ENCODE measurements around the gene TMPRSS5.

DNA sequence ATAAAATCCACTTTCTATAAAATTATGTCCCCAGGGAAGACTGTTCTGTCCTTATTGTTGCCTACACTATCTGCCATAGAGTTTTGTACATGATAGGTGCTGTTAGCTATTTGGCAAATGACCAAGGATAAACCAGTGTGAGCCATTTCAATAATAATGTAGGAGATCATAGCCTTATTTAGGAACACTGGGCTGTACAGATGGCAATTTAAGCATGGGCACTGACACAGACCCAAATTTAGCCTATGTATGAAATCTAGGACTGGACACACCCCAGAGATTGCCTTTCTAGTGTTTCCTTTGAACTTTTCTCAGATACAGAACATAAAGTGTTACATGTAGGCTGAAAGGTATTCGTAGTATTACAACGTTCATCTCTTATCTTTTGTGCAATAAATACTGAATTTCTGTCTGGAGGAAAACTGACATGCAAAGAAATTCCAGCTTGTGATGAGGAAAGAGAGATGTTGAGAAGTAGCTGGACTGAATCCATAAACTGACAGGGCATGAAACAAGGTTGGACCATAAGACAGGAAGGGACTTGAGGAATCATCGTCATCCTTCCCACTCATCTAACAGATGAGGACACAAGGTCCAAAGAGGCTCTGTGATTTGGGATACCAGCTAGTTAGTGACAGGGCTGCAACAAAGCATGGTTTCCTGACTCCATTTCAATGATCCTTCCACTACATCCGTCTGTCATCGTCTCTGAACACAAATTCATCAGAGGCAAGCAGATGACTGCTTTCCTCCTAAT is 60.3 kb downstream of the TMPRSS5 start:
- TF ChIP-seq, protein P1, sequence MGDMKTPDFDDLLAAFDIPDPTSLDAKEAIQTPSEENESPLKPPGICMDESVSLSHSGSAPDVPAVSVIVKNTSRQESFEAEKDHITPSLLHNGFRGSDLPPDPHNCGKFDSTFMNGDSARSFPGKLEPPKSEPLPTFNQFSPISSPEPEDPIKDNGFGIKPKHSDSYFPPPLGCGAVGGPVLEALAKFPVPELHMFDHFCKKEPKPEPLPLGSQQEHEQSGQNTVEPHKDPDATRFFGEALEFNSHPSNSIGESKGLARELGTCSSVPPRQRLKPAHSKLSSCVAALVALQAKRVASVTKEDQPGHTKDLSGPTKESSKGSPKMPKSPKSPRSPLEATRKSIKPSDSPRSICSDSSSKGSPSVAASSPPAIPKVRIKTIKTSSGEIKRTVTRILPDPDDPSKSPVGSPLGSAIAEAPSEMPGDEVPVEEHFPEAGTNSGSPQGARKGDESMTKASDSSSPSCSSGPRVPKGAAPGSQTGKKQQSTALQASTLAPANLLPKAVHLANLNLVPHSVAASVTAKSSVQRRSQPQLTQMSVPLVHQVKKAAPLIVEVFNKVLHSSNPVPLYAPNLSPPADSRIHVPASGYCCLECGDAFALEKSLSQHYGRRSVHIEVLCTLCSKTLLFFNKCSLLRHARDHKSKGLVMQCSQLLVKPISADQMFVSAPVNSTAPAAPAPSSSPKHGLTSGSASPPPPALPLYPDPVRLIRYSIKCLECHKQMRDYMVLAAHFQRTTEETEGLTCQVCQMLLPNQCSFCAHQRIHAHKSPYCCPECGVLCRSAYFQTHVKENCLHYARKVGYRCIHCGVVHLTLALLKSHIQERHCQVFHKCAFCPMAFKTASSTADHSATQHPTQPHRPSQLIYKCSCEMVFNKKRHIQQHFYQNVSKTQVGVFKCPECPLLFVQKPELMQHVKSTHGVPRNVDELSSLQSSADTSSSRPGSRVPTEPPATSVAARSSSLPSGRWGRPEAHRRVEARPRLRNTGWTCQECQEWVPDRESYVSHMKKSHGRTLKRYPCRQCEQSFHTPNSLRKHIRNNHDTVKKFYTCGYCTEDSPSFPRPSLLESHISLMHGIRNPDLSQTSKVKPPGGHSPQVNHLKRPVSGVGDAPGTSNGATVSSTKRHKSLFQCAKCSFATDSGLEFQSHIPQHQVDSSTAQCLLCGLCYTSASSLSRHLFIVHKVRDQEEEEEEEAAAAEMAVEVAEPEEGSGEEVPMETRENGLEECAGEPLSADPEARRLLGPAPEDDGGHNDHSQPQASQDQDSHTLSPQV (IDR thresholded peaks at IDR 0.05), result no peak
- TF ChIP-seq, protein P2, sequence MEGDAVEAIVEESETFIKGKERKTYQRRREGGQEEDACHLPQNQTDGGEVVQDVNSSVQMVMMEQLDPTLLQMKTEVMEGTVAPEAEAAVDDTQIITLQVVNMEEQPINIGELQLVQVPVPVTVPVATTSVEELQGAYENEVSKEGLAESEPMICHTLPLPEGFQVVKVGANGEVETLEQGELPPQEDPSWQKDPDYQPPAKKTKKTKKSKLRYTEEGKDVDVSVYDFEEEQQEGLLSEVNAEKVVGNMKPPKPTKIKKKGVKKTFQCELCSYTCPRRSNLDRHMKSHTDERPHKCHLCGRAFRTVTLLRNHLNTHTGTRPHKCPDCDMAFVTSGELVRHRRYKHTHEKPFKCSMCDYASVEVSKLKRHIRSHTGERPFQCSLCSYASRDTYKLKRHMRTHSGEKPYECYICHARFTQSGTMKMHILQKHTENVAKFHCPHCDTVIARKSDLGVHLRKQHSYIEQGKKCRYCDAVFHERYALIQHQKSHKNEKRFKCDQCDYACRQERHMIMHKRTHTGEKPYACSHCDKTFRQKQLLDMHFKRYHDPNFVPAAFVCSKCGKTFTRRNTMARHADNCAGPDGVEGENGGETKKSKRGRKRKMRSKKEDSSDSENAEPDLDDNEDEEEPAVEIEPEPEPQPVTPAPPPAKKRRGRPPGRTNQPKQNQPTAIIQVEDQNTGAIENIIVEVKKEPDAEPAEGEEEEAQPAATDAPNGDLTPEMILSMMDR (IDR thresholded peaks at IDR 0.05 in 2 of 3, conservative IDR thresholded peaks at IDR 0.05 in 1 of 3; ENCODE audit: control insufficient read depth in 2 of 3, extremely low read depth in 1 of 3, insufficient read depth in 1 of 3, low read depth in 3 of 3, low read length in 3 of 3), result no peak
- TF ChIP-seq RAD51 (IDR thresholded peaks at IDR 0.05), result no peak
- no peak for TF ChIP-seq ZSCAN29 (IDR thresholded peaks at IDR 0.05)
- no peak for TF ChIP-seq SREBF2 (IDR thresholded peaks at IDR 0.05; ENCODE audit: low read length)
- no peak for TF ChIP-seq POLR2AphosphoS5 (IDR thresholded peaks at IDR 0.05; ENCODE audit: low read length)
- TF ChIP-seq EP300 (IDR thresholded peaks at IDR 0.05; ENCODE audit: borderline replicate concordance in 1 of 2, control insufficient read depth in 1 of 2, low read depth in 2 of 2, low read length in 2 of 2), result no peak
- no peak for TF ChIP-seq SUPT20H (IDR thresholded peaks at IDR 0.05; ENCODE audit: borderline replicate concordance, control insufficient read depth, low read depth, low read length)
- TF ChIP-seq, protein P3, sequence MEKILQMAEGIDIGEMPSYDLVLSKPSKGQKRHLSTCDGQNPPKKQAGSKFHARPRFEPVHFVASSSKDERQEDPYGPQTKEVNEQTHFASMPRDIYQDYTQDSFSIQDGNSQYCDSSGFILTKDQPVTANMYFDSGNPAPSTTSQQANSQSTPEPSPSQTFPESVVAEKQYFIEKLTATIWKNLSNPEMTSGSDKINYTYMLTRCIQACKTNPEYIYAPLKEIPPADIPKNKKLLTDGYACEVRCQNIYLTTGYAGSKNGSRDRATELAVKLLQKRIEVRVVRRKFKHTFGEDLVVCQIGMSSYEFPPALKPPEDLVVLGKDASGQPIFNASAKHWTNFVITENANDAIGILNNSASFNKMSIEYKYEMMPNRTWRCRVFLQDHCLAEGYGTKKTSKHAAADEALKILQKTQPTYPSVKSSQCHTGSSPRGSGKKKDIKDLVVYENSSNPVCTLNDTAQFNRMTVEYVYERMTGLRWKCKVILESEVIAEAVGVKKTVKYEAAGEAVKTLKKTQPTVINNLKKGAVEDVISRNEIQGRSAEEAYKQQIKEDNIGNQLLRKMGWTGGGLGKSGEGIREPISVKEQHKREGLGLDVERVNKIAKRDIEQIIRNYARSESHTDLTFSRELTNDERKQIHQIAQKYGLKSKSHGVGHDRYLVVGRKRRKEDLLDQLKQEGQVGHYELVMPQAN (conservative IDR thresholded peaks at IDR 0.05), result no peak
- no peak for TF ChIP-seq EZH2 (IDR thresholded peaks at IDR 0.05; ENCODE audit: borderline replicate concordance, control insufficient read depth, low read depth, low read length)

All from GM12878 (cell line).